Limb (tissue), 2 donors: ENCODE results near the gene TBATA.

Experiments used
- DNase-seq, 2 donors: peaks; one replicate each; pipeline ENCODE4 v3.0.0-alpha.2; 2016; ENCODE audit errors: extremely low spot score in 2 of 2

Gene TBATA

GRCh38 chr10:70809011-70809611 lies 23.9 kb upstream of the TBATA start:
- DNase-seq, result no peak

- no peak for DNase-seq
Measured at GRCh38 chr10:70807556-70807955, 22.4 kb upstream of the TBATA start.

- DNase-seq, result no peak
Measured at GRCh38 chr10:70806841-70807240, 21.7 kb upstream of the TBATA start.

- DNase-seq, result no peak
Measured at GRCh38 chr10:70805619-70806215, 20.5 kb upstream of the TBATA start.

- no peak for DNase-seq
Measured at GRCh38 chr10:70804421-70804808, 19.2 kb upstream of the TBATA start.

GRCh38 chr10:70803775-70804420 lies 18.7 kb upstream of the TBATA start:
- no peak for DNase-seq

- no peak for DNase-seq
Measured at GRCh38 chr10:70801854-70802253, 16.7 kb upstream of the TBATA start.

GRCh38 chr10:70799124-70799523 lies 13.9 kb upstream of the TBATA start:
- no peak for DNase-seq

- DNase-seq, result no peak
Measured at GRCh38 chr10:70797840-70798239, 12.7 kb upstream of the TBATA start.

- no peak for DNase-seq
Measured at GRCh38 chr10:70795613-70796012, 10.4 kb upstream of the TBATA start.

- no peak for DNase-seq
Measured at GRCh38 chr10:70791386-70792039, 6.3 kb upstream of the TBATA start.

- DNase-seq, result no peak
Measured at GRCh38 chr10:70786799-70787415, 1.7 kb upstream of the TBATA start.

- DNase-seq, result no peak
Measured at GRCh38 chr10:70784471-70784870, 706 bp downstream of the TBATA start.

- DNase-seq, result no peak
Measured at GRCh38 chr10:70784016-70784415, 1.2 kb downstream of the TBATA start.

- no peak for DNase-seq
Measured at GRCh38 chr10:70782746-70783680, 2.2 kb downstream of the TBATA start.

- DNase-seq, result no peak
Measured at GRCh38 chr10:70782086-70782745, 3.0 kb downstream of the TBATA start.

GRCh38 chr10:70781461-70782051 lies 3.6 kb downstream of the TBATA start:
- no peak for DNase-seq

- DNase-seq, result no peak
Measured at GRCh38 chr10:70780772-70781171, 4.4 kb downstream of the TBATA start.

GRCh38 chr10:70780370-70780760 lies 4.8 kb downstream of the TBATA start:
- no peak for DNase-seq
